Erythroblast (primary cell): ENCODE data around the gene SMOC1.

ENCODE experiments used
- GATA1 ChIP-seq: IDR thresholded peaks from 2 replicates; pipeline ENCODE4 v1.6.1; 2011; ENCODE audit warnings: low read depth, mild to moderate bottlenecking, control low read depth, low read length, moderate library complexity
- POLR2A ChIP-seq: IDR thresholded peaks from 2 replicates; pipeline ENCODE4 v1.6.1; 2011; ENCODE audit warnings: mild to moderate bottlenecking, low read length

DNA sequence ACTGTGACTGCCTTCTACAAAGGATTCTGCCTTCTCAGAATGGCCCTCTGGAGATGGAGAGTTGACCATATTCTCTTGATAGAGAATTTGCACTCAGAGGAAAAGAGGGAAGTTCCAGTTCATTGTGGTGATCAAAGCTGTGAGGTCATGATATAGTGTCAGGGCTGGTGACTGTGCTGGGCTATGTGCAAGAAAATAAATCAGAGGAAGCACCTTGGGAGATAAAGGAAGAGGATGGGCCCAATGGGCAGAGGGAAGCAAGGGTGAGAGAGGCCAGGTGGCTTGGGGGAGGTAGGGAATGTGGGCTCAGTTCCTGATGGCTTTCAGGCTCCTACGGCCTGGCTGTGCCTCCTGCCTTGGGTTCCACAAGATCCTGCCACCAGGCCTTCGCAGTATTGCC, 163.8 kb downstream of the SMOC1 start:
- TF ChIP-seq POLR2A (no peak), GATA1 (no peak)
